ENCODE data around the gene CCL23. TPM values are rescaled to one million over a fixed set of nuclear protein-coding genes. Genes with fewer than 3 reads are reported as not detected.

Gene CCL23
- total RNA-seq, 4 donors from 2014 or later, result 2.7 to 3.8 TPM; not detected in 2

DNA sequence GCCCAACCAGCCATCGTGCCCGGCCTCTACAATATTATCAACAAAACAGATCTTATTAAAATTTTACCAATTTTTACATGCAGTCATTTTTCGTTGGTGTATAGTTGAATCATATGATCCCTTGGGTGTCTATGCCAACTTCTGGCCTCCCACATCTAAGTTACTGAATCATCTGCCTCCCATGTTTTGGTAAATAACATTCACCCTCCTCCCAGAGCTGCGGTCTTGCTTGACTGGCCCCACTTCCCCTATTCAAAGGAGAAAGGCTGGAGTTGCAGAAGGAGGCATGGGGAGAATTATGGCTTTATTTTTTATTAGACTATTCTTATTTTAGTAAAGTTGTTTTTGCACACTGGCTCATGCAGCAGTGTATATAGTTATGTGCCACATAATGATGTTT lies 18.5 kb upstream of the CCL23 start:
- no peaks in the 10 kb centered on the region for H3K9me3 ChIP-seq
- no peak overlapping the region for H3K4me3 ChIP-seq (replicated peaks in 1 of 3)
- no peaks in the 10 kb centered on the region for H3K27me3 ChIP-seq
- H3K27ac ChIP-seq, result no peak overlapping the region
- TF ChIP-seq, protein P1, sequence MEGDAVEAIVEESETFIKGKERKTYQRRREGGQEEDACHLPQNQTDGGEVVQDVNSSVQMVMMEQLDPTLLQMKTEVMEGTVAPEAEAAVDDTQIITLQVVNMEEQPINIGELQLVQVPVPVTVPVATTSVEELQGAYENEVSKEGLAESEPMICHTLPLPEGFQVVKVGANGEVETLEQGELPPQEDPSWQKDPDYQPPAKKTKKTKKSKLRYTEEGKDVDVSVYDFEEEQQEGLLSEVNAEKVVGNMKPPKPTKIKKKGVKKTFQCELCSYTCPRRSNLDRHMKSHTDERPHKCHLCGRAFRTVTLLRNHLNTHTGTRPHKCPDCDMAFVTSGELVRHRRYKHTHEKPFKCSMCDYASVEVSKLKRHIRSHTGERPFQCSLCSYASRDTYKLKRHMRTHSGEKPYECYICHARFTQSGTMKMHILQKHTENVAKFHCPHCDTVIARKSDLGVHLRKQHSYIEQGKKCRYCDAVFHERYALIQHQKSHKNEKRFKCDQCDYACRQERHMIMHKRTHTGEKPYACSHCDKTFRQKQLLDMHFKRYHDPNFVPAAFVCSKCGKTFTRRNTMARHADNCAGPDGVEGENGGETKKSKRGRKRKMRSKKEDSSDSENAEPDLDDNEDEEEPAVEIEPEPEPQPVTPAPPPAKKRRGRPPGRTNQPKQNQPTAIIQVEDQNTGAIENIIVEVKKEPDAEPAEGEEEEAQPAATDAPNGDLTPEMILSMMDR (IDR thresholded peaks at IDR 0.05), result no peak
- no peak for TF ChIP-seq POLR2A (IDR thresholded peaks at IDR 0.05)
- no peaks in the 10 kb centered on the region for H3K4me1 ChIP-seq
- intact Hi-C loops (cut with DNase I), result no loop called here
- DNase-seq, result no peak
- no peaks in the 10 kb centered on the region for H3K36me3 ChIP-seq
- WGBS, 2 donors, result 91 to 92% methylated on average over 4 of the region's 4 CpGs

DNA sequence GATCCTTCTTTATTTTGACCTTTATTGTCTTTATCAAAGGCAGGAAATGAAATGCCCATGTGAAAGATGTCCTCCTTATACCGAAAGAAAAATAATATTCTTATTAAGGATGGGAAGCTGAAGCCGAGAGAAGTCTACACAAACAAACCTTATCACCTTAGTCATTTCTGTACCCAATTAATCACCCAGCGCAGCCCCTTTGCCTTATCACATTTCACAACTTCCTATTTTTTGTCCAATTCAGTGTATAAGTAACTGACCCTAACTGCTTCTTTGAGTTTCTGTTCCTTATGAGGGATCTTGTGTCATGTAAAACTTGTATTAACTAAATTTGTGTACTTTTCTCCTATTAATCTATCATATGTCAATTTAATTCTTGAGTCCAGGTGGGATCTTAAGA lies 16.4 kb upstream of the CCL23 start:
- intact Hi-C loops (cut with DNase I), result no loop called here
- H3K36me3 ChIP-seq, result no peaks in the 10 kb centered on the region
- TF ChIP-seq POLR2A (IDR thresholded peaks at IDR 0.05), result no peak
- TF ChIP-seq, protein P1 (IDR thresholded peaks at IDR 0.05), result no peak

DNA sequence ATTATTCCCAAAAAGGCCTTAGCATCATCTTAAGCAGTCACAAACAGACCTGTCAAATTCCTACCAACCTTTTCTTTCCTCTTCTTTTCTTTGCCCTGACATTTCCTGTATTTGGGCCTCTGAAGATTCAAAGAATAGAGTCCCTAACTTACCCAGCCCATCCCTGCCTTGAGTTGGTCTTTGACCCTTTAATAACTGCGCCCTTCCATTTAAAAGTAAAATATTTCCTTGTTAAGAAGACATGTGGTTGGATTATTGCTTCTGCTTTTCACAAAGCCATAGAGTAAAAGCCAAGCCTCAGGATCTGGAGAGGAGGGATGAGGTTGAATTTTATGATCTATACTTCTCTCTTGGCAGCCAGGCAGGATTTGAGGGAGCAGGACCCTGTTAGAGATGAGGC lies 13.2 kb upstream of the CCL23 start:
- H3K9me3 ChIP-seq, result no peaks in the 10 kb centered on the region
- H3K27me3 ChIP-seq, result no peaks in the 10 kb centered on the region
- no peak for DNase-seq
- no peaks in the 10 kb centered on the region for H3K4me1 ChIP-seq
- no peak for TF ChIP-seq POLR2A (IDR thresholded peaks at IDR 0.05)
- TF ChIP-seq, protein P1 (IDR thresholded peaks at IDR 0.05), result no peak
- H3K36me3 ChIP-seq, result no peaks in the 10 kb centered on the region
- intact Hi-C loops (cut with DNase I), result no loop called here
- H3K27ac ChIP-seq, result no peak overlapping the region
- H3K4me3 ChIP-seq (replicated peaks in 1 of 3), result no peak overlapping the region
- 95 to 98% methylated on average over 1 of the region's 1 CpG for WGBS, 2 donors

More for the DNA sequence above, 16.4 kb upstream of the CCL23 start:
- no peak overlapping the region for H3K27ac ChIP-seq
- no peaks in the 10 kb centered on the region for H3K9me3 ChIP-seq
- WGBS, 2 donors, result 62 to 73% methylated on average over 3 of the region's 3 CpGs
- no peak for DNase-seq
- H3K4me1 ChIP-seq, result no peaks in the 10 kb centered on the region
- H3K4me3 ChIP-seq (replicated peaks in 1 of 3), result no peak overlapping the region
- H3K27me3 ChIP-seq, result no peaks in the 10 kb centered on the region

DNA sequence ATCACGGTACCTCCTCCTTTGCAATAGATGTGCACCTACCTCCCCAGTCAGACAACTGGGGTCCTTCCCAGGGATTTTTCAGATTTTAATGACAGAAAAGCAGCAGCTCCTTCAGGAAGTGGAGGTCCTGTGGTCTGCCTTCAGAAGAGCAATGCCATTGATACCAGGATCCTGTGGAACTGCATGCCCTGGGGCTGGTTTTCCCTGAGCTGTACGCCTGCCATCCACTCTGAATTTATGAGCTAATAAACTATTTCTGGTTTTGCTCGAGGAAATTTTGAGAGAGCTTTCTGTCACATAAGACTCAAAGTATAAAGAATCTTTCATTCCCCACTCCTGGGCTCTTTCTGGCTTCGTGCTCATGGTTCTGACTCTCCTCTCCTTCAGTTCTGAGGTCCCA lies 10.0 kb upstream of the CCL23 start:
- H3K4me1 ChIP-seq, result no peaks in the 10 kb centered on the region
- intact Hi-C loops (cut with DNase I), result no loop called here
- no peak overlapping the region for H3K27ac ChIP-seq
- no peaks in the 10 kb centered on the region for H3K36me3 ChIP-seq
- H3K9me3 ChIP-seq, result no peaks in the 10 kb centered on the region
- H3K4me3 ChIP-seq (replicated peaks in 1 of 3), result no peak overlapping the region
- WGBS, 2 donors, result 62 to 66% methylated on average over 4 of the region's 4 CpGs
- TF ChIP-seq POLR2A (IDR thresholded peaks at IDR 0.05), result no peak
- TF ChIP-seq, protein P1 (IDR thresholded peaks at IDR 0.05), result no peak
- DNase-seq, result no peak
- H3K27me3 ChIP-seq, result no peaks in the 10 kb centered on the region

DNA sequence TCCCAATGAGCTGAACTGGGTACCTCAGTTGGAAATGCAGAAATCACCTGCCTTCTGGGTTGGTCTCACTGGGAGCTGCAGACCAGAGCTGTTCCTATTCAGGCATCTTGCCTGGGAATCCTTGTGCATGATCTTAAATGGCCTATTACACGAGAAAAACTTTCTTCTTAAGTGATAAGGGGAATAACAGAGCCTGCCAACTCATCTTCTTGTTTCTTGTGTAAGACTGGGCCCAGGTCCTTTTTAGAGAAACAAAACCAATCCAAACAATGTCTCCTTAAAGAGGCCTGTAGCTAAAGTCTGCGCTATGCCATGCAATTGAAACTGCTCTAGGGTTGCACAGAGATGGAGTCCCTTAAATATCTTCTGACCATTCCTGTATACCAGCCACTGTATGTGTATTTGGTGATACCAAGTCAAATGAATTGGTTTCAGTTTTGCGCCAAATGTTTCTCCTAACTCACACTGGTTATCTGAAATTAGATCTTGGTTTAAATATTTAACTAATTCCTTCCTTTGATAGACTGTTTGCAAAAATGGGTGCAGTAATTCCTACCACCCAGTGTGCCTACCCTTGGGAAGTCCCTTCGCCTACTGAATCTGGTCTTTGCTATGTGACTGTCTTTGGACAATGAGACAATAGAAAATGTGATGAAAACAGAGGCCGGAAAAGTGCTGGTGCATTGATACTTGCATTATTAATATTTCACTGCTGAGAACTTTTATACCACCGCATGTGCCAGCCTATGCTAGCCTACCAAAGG lies 6.5 kb upstream of the CCL23 start:
- no peak for DNase-seq
- intact Hi-C loops (cut with DNase I), result no loop called here
- Histone ChIP-seq H3K36me3 (no peaks in the 10 kb centered on the region), H3K9me3 (no peaks in the 10 kb centered on the region), H3K4me1 (no peaks in the 10 kb centered on the region), H3K27me3 (no peaks in the 10 kb centered on the region), H3K27ac (no peak overlapping the region), H3K4me3 (replicated peaks in 1 of 3) (no peak overlapping the region)
- TF ChIP-seq, protein P1 (IDR thresholded peaks at IDR 0.05), result no peak
- no peak for TF ChIP-seq POLR2A (IDR thresholded peaks at IDR 0.05)
- WGBS, 2 donors, result 81 to 83% methylated on average over 6 of the region's 6 CpGs

Measured in thyroid gland (tissue), 4 donors.